Naive B cell (primary cell): ENCODE data around the gene PKN1. TPM values are rescaled to one million over a fixed set of nuclear protein-coding genes. Genes with fewer than 3 reads are reported as not detected.
"Not testable (repeated sequence)": the region's sequence is repeated elsewhere in the genome, so short reads cannot be mapped to it uniquely, and the experiment has no call there.

ENCODE experiments used
- ATAC-seq, 2 donors: fragments of 150-1000 bp; cut with Tn5 transposase; 2 replicates each; pipeline ENCODE4 v1.10.0; 2021; ENCODE audit warnings: low read depth in 2 of 2, mild to moderate bottlenecking in 2 of 2, moderate library complexity in 2 of 2
- DNase-seq: peaks from one replicate; pipeline ENCODE4 v3.0.0; 2022
- H3K27ac Mint-ChIP-seq, 6 donors: one replicate each; pipeline ENCODE4 v1.8.0; 2020 to 2022; ENCODE audit warnings: mild to moderate bottlenecking in 6 of 6, mixed read lengths in 6 of 6, moderate library complexity in 5 of 6, inconsistent platforms in 2 of 6
- H3K27me3 Mint-ChIP-seq, 3 donors: one replicate each; pipeline ENCODE4 v1.8.0; 2021 to 2022; ENCODE audit warnings: mixed read lengths in 3 of 3, mild to moderate bottlenecking in 1 of 3
- H3K36me3 Mint-ChIP-seq, 2 donors: one replicate each; pipeline ENCODE4 v1.8.0; 2020 to 2022; ENCODE audit warnings: mixed read lengths in 2 of 2, inconsistent platforms in 1 of 2, mild to moderate bottlenecking in 1 of 2
- H3K4me1 Mint-ChIP-seq, 3 donors: one replicate each; pipeline ENCODE4 v1.8.0; 2020 to 2022; ENCODE audit warnings: mixed read lengths in 3 of 3, inconsistent platforms in 1 of 3, mild to moderate bottlenecking in 1 of 3, moderate library complexity in 1 of 3
- H3K4me3 Mint-ChIP-seq, 8 donors: one replicate each; pipeline ENCODE4 v1.8.0; 2020 to 2022; ENCODE audit warnings: mild to moderate bottlenecking in 8 of 8, mixed read lengths in 8 of 8, moderate library complexity in 8 of 8, inconsistent platforms in 2 of 8
- H3K9me3 Mint-ChIP-seq, 7 donors: one replicate each; pipeline ENCODE4 v1.8.0; 2020 to 2022; ENCODE audit warnings: mixed read lengths in 7 of 7, mild to moderate bottlenecking in 5 of 7, inconsistent platforms in 2 of 7, moderate library complexity in 1 of 7
- polyA plus RNA-seq, 6 donors: library from polyadenylated mRNA; unstranded; fragments of 300-500 nt; fragmentation: Illumina TruSeq; gene quantifications; one replicate each; pipeline ENCODE4 v1.2.3, GENCODE V29; 2021; ENCODE audit warnings: low read depth in 6 of 6

PKN1 gene
- polyA plus RNA-seq, result 10 to 100 TPM; 37.1 to 67.9 (median 48.0) TPM

GRCh38 chr19:14432791-14433553 lies at the start of gene PKN1:
TSS of gene PKN1 (plus strand) at chr19:14433306. CDS start at chr19:14433522, 216 bp downstream.
- H3K36me3 Mint-ChIP-seq, result no peaks in the 10 kb centered on the region
- peak; percentile 49 to 51 for ATAC-seq
- peak; percentile 67 for DNase-seq
- H3K4me3 Mint-ChIP-seq, result peak within 1 kb of the TSS; percentile 84 to 96 (median 88)
- peaks cover 19 to 42% (median 29%) of the 10 kb centered on the region in 3 donors for H3K4me1 Mint-ChIP-seq
- H3K27me3 Mint-ChIP-seq, result peaks cover 0 to 8% (median 0%) of the 10 kb centered on the region in 3 donors
- H3K27ac Mint-ChIP-seq, result peak within 1 kb of the TSS; percentile 67 to 89 (median 86)
- H3K9me3 Mint-ChIP-seq, result no peaks in the 10 kb centered on the region

- DNase-seq, result no peak
- Mint-ChIP-seq H3K27me3 (no peaks in the 10 kb centered on the region), H3K36me3 (peaks cover 0 to 6% of the 10 kb centered on the region in 2 donors), H3K27ac (peak overlapping the region; percentile 84 to 98 (median 94)), H3K9me3 (no peaks in the 10 kb centered on the region), H3K4me1 (peaks cover 39 to 64% (median 63%) of the 10 kb centered on the region in 3 donors), H3K4me3 (peak overlapping the region; percentile 39 to 97 (median 82))
- no peak for ATAC-seq
Measured at GRCh38 chr19:14383661-14384555, 49.2 kb upstream of the PKN1 start.

- Mint-ChIP-seq H3K27ac (peak overlapping the region; percentile 90 to 97 (median 94)), H3K27me3 (no peaks in the 10 kb centered on the region), H3K4me1 (peaks cover 33 to 53% (median 48%) of the 10 kb centered on the region in 3 donors), H3K9me3 (no peaks in the 10 kb centered on the region), H3K4me3 (peak overlapping the region; percentile 69 to 97 (median 83)), H3K36me3 (peaks cover 0 to 8% of the 10 kb centered on the region in 2 donors)
- DNase-seq (no peak), ATAC-seq (no peak)
Measured at GRCh38 chr19:14385492-14385891, 47.6 kb upstream of the PKN1 start.

- H3K4me3 Mint-ChIP-seq, result no peak overlapping the region
- peak overlapping the region in 1 of 6 donors; percentile 20 for H3K27ac Mint-ChIP-seq
- no peaks in the 10 kb centered on the region for H3K9me3 Mint-ChIP-seq
- peaks cover 9 to 17% (median 15%) of the 10 kb centered on the region in 3 donors for H3K4me1 Mint-ChIP-seq
- peaks cover 4 to 24% of the 10 kb centered on the region in 2 donors for H3K36me3 Mint-ChIP-seq
- H3K27me3 Mint-ChIP-seq, result no peaks in the 10 kb centered on the region
- ATAC-seq, result no peak
- no peak for DNase-seq
Measured at GRCh38 chr19:14390548-14390947, 42.6 kb upstream of the PKN1 start.

GRCh38 chr19:14391156-14391821 lies 41.8 kb upstream of the PKN1 start:
- no peak for DNase-seq
- H3K4me1 Mint-ChIP-seq, result peaks cover 7 to 15% (median 14%) of the 10 kb centered on the region in 3 donors
- H3K36me3 Mint-ChIP-seq, result peaks cover 4 to 24% of the 10 kb centered on the region in 2 donors
- no peak for ATAC-seq
- H3K4me3 Mint-ChIP-seq, result peak overlapping the region in 2 of 8 donors; percentile 16 to 42
- no peaks in the 10 kb centered on the region for H3K9me3 Mint-ChIP-seq
- H3K27me3 Mint-ChIP-seq, result no peaks in the 10 kb centered on the region
- H3K27ac Mint-ChIP-seq, result peak overlapping the region in 5 of 6 donors; percentile 20 to 58 (median 44)

- DNase-seq, result no peak
- Mint-ChIP-seq H3K36me3 (peaks cover 4 to 24% of the 10 kb centered on the region in 2 donors), H3K4me1 (peaks cover 12 to 18% (median 14%) of the 10 kb centered on the region in 3 donors), H3K27me3 (no peaks in the 10 kb centered on the region), H3K27ac (peak overlapping the region in 3 of 6 donors; percentile 64 to 91 (median 76)), H3K9me3 (no peaks in the 10 kb centered on the region), H3K4me3 (no peak overlapping the region)
- no peak for ATAC-seq
Measured at GRCh38 chr19:14393329-14393728, 39.8 kb upstream of the PKN1 start.

GRCh38 chr19:14394167-14394566 lies 38.9 kb upstream of the PKN1 start:
- Mint-ChIP-seq H3K27me3 (no peaks in the 10 kb centered on the region), H3K4me1 (peaks cover 8 to 12% (median 9%) of the 10 kb centered on the region in 3 donors), H3K9me3 (no peaks in the 10 kb centered on the region), H3K36me3 (peaks cover 4 to 17% of the 10 kb centered on the region in 2 donors), H3K27ac (peak overlapping the region in 2 of 6 donors; percentile 74 to 91), H3K4me3 (no peak overlapping the region)
- ATAC-seq (peak in 1 of 2 donors; percentile 3), DNase-seq (no peak)

GRCh38 chr19:14395262-14395661 lies 37.8 kb upstream of the PKN1 start:
- no peak for DNase-seq
- Mint-ChIP-seq H3K27ac (peak overlapping the region in 2 of 6 donors; percentile 42 to 91), H3K36me3 (peaks cover 4 to 17% of the 10 kb centered on the region in 2 donors), H3K4me1 (peaks cover 5 to 12% (median 8%) of the 10 kb centered on the region in 3 donors), H3K9me3 (no peaks in the 10 kb centered on the region), H3K27me3 (no peaks in the 10 kb centered on the region), H3K4me3 (no peak overlapping the region)
- peak in 1 of 2 donors; percentile 5 for ATAC-seq

GRCh38 chr19:14395710-14396336 lies 37.3 kb upstream of the PKN1 start:
- H3K36me3 Mint-ChIP-seq, result peaks cover 2 to 13% of the 10 kb centered on the region in 2 donors
- no peaks in the 10 kb centered on the region for H3K9me3 Mint-ChIP-seq
- DNase-seq (no peak), ATAC-seq (peak in 1 of 2 donors; percentile 5)
- no peak overlapping the region for H3K4me3 Mint-ChIP-seq
- H3K4me1 Mint-ChIP-seq, result peaks cover 5 to 12% (median 12%) of the 10 kb centered on the region in 3 donors
- H3K27ac Mint-ChIP-seq, result peak overlapping the region in 3 of 6 donors; percentile 37 to 91 (median 87)
- H3K27me3 Mint-ChIP-seq, result no peaks in the 10 kb centered on the region

GRCh38 chr19:14396730-14397129 lies 36.4 kb upstream of the PKN1 start:
- H3K27ac Mint-ChIP-seq, result peak overlapping the region in 2 of 6 donors; percentile 87 to 91
- H3K4me3 Mint-ChIP-seq, result not testable (repeated sequence)

GRCh38 chr19:14397168-14397567 lies 35.9 kb upstream of the PKN1 start:
- Mint-ChIP-seq H3K36me3 (peaks cover 0 to 16% of the 10 kb centered on the region in 2 donors), H3K4me1 (peaks cover 11 to 20% (median 15%) of the 10 kb centered on the region in 3 donors), H3K27ac (peak overlapping the region in 1 of 6 donors; percentile 91)
- H3K27me3 Mint-ChIP-seq, ATAC-seq, DNase-seq, H3K9me3 Mint-ChIP-seq, H3K4me3 Mint-ChIP-seq: not testable (repeated sequence)

More at GRCh38 chr19:14396730-14397129, 36.4 kb upstream of the PKN1 start:
- not testable (repeated sequence) for H3K27me3 Mint-ChIP-seq, ATAC-seq, H3K9me3 Mint-ChIP-seq, DNase-seq
- Mint-ChIP-seq H3K4me1 (peaks cover 10 to 19% (median 15%) of the 10 kb centered on the region in 3 donors), H3K36me3 (peaks cover 0 to 14% of the 10 kb centered on the region in 2 donors)

- no peaks in the 10 kb centered on the region for H3K27me3 Mint-ChIP-seq
- no peaks in the 10 kb centered on the region for H3K9me3 Mint-ChIP-seq
- H3K27ac Mint-ChIP-seq, result peak overlapping the region; percentile 69 to 96 (median 94)
- peak; percentile 65 for ATAC-seq
- H3K4me3 Mint-ChIP-seq, result peak overlapping the region; percentile 9 to 88 (median 65)
- H3K4me1 Mint-ChIP-seq, result peaks cover 10 to 35% (median 11%) of the 10 kb centered on the region in 3 donors
- H3K36me3 Mint-ChIP-seq, result peaks cover 0 to 8% of the 10 kb centered on the region in 2 donors
- DNase-seq, result peak; percentile 63
Measured at GRCh38 chr19:14400951-14401431, 32.1 kb upstream of the PKN1 start.
